Neural progenitor cell (in vitro differentiated cells): ENCODE results near the gene SAPCD2.

Source experiments
- CTCF ChIP-seq: fragments of 200-600 bp; sonication (generic); IDR thresholded peaks from 2 replicates; pipeline ENCODE4 v1.5.1; 2017; ENCODE audit warnings: antibody characterized with exemption, mild to moderate bottlenecking
- EZH2 ChIP-seq: fragments of 200-600 bp; sonication (generic); IDR thresholded peaks from 2 replicates; pipeline ENCODE4 v1.6.1; 2017; ENCODE audit warnings: antibody characterized with exemption, mild to moderate bottlenecking, moderate library complexity
- EZH2phosphoT487 ChIP-seq: fragments of 200-600 bp; sonication (generic); IDR thresholded peaks from 2 replicates; pipeline ENCODE4 v1.6.1; 2017; ENCODE audit warnings: antibody characterized with exemption

DNA sequence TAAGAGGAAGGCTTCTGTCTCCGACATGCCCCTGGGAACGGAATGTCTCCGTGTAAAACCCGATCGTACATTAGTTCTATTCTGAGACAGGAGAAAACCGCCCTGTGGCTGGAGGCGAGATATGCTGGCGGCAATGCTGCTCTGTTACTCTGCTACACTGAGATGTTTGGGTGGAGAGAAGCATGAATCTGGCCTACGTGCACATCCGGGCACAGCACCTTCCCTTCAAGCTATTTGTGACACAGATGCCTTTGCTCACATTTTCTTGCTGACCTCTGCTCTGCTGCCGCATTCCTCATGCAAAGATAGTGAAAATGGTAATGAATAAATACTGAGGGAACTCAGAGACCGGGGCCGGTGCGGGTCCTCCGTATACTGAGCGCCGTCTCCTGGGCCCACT, 46.4 kb upstream of the SAPCD2 start:
- no peak for TF ChIP-seq CTCF
- TF ChIP-seq EZH2: no peak
- TF ChIP-seq EZH2phosphoT487: no peak
